Measurements from ENCODE around the gene OLFML2B. TPM values are rescaled to one million over a fixed set of nuclear protein-coding genes. Genes with fewer than 3 reads are reported as not detected.

Gene OLFML2B
- total and polyA plus RNA-seq, 5 donors from 2014 or later, result 0.15 TPM; not detected in 4

- no peak for ATAC-seq (ENCODE audit: low read depth in 2 of 2)
- Mint-ChIP-seq H3K27ac (no peak overlapping the region), H3K9me3 (peaks cover 0 to 8% (median 1%) of the 10 kb centered on the region in 7 donors), H3K27me3 (no peaks in the 10 kb centered on the region), H3K4me3 (no peak overlapping the region), H3K36me3 (peaks cover 6% of the 10 kb centered on the region), H3K4me1 (no peaks in the 10 kb centered on the region)
- no peaks in the 10 kb centered on the region for H3K27me3 ChIP-seq (ENCODE audit: control insufficient read depth, insufficient read depth, low read length)
- H3K4me1 ChIP-seq (ENCODE audit: control insufficient read depth, insufficient read depth, low read length, poor library complexity, severe bottlenecking), result no peaks in the 10 kb centered on the region
- no peak overlapping the region for H3K27ac ChIP-seq (ENCODE audit: insufficient read depth, low read length, poor library complexity, severe bottlenecking)
- no peaks in the 10 kb centered on the region for H3K9me3 ChIP-seq (ENCODE audit: control insufficient read depth in 2 of 2, low read length in 2 of 2)
- DNase-seq, result no peak
- no peak overlapping the region for H3K4me3 ChIP-seq (ENCODE audit: low read depth, low read length)
- H3K36me3 ChIP-seq (ENCODE audit: control insufficient read depth, insufficient read depth, low read length), result no peaks in the 10 kb centered on the region
Observed at GRCh38 chr1:161985301-161985822, 38.3 kb downstream of the OLFML2B start.

DNA sequence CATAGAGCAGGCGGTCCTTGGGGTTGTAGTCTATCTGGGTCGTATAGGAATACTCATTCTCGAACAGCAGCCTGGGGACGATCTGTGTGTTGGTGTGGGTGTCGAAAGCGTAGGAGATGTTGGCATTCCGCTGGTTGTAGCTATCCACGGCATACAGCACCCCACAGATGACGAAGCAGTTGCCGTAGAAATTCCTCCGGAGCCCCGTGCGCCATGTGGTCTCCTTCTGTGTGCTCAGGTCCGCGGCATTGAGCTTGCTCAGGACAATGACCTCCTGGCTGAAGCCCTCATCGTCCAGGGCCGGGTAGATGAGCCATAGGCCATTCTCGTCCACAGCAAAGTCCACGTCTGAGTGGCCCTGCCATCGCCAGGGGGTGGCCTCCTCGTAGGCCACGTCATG, 39.9 kb downstream of the OLFML2B start:
- DNase-seq, result no peak
- Mint-ChIP-seq H3K27me3 (peaks cover 5% of the 10 kb centered on the region), H3K4me3 (no peak overlapping the region), H3K36me3 (peaks cover 3% of the 10 kb centered on the region), H3K4me1 (no peaks in the 10 kb centered on the region), H3K9me3 (peaks cover 0 to 7% (median 1%) of the 10 kb centered on the region in 7 donors), H3K27ac (no peak overlapping the region)
- Histone ChIP-seq H3K4me1 (ENCODE audit: control insufficient read depth, insufficient read depth, low read length, poor library complexity, severe bottlenecking) (no peaks in the 10 kb centered on the region), H3K9me3 (ENCODE audit: control insufficient read depth in 2 of 2, low read length in 2 of 2) (no peaks in the 10 kb centered on the region), H3K4me3 (ENCODE audit: low read depth, low read length) (no peak overlapping the region), H3K36me3 (ENCODE audit: control insufficient read depth, insufficient read depth, low read length) (no peaks in the 10 kb centered on the region), H3K27me3 (ENCODE audit: control insufficient read depth, insufficient read depth, low read length) (no peaks in the 10 kb centered on the region), H3K27ac (ENCODE audit: insufficient read depth, low read length, poor library complexity, severe bottlenecking) (no peak overlapping the region)
- no peak for ATAC-seq (ENCODE audit: low read depth in 2 of 2)

- ATAC-seq (ENCODE audit: low read depth in 2 of 2), result no peak
- Histone ChIP-seq H3K27ac (ENCODE audit: insufficient read depth, low read length, poor library complexity, severe bottlenecking) (no peak overlapping the region), H3K4me3 (ENCODE audit: low read depth, low read length) (no peak overlapping the region), H3K4me1 (ENCODE audit: control insufficient read depth, insufficient read depth, low read length, poor library complexity, severe bottlenecking) (no peaks in the 10 kb centered on the region), H3K27me3 (ENCODE audit: control insufficient read depth, insufficient read depth, low read length) (no peaks in the 10 kb centered on the region), H3K36me3 (ENCODE audit: control insufficient read depth, insufficient read depth, low read length) (no peaks in the 10 kb centered on the region), H3K9me3 (ENCODE audit: control insufficient read depth in 2 of 2, low read length in 2 of 2) (no peaks in the 10 kb centered on the region)
- peaks cover 5% of the 10 kb centered on the region for H3K27me3 Mint-ChIP-seq
- peaks cover 0 to 7% (median 1%) of the 10 kb centered on the region in 7 donors for H3K9me3 Mint-ChIP-seq
- H3K27ac Mint-ChIP-seq, result no peak overlapping the region
- peaks cover 3% of the 10 kb centered on the region for H3K36me3 Mint-ChIP-seq
- no peaks in the 10 kb centered on the region for H3K4me1 Mint-ChIP-seq
- H3K4me3 Mint-ChIP-seq, result no peak overlapping the region
- DNase-seq, result no peak
Observed at GRCh38 chr1:161982917-161983316, 40.8 kb downstream of the OLFML2B start.

- Mint-ChIP-seq H3K27ac (no peak overlapping the region), H3K9me3 (peaks cover 0 to 5% (median 1%) of the 10 kb centered on the region in 7 donors), H3K4me1 (no peaks in the 10 kb centered on the region), H3K36me3 (peaks cover 3% of the 10 kb centered on the region), H3K27me3 (peaks cover 5% of the 10 kb centered on the region), H3K4me3 (no peak overlapping the region)
- Histone ChIP-seq H3K36me3 (ENCODE audit: control insufficient read depth, insufficient read depth, low read length) (no peaks in the 10 kb centered on the region), H3K27ac (ENCODE audit: insufficient read depth, low read length, poor library complexity, severe bottlenecking) (no peak overlapping the region), H3K4me1 (ENCODE audit: control insufficient read depth, insufficient read depth, low read length, poor library complexity, severe bottlenecking) (no peaks in the 10 kb centered on the region), H3K9me3 (ENCODE audit: control insufficient read depth in 2 of 2, low read length in 2 of 2) (no peaks in the 10 kb centered on the region), H3K27me3 (ENCODE audit: control insufficient read depth, insufficient read depth, low read length) (no peaks in the 10 kb centered on the region), H3K4me3 (ENCODE audit: low read depth, low read length) (no peak overlapping the region)
- DNase-seq (no peak), ATAC-seq (ENCODE audit: low read depth in 2 of 2) (no peak)
Observed at GRCh38 chr1:161982507-161982895, 41.2 kb downstream of the OLFML2B start.

- Mint-ChIP-seq H3K27me3 (peaks cover 5% of the 10 kb centered on the region), H3K4me1 (no peaks in the 10 kb centered on the region), H3K36me3 (no peaks in the 10 kb centered on the region), H3K9me3 (peaks cover 0 to 1% (median 0%) of the 10 kb centered on the region in 7 donors), H3K4me3 (no peak overlapping the region), H3K27ac (no peak overlapping the region)
- DNase-seq, result no peak
- H3K27ac ChIP-seq (ENCODE audit: insufficient read depth, low read length, poor library complexity, severe bottlenecking), result no peak overlapping the region
- no peak overlapping the region for H3K4me3 ChIP-seq (ENCODE audit: low read depth, low read length)
- H3K4me1 ChIP-seq (ENCODE audit: control insufficient read depth, insufficient read depth, low read length, poor library complexity, severe bottlenecking), result no peaks in the 10 kb centered on the region
- H3K36me3 ChIP-seq (ENCODE audit: control insufficient read depth, insufficient read depth, low read length), result no peaks in the 10 kb centered on the region
- no peaks in the 10 kb centered on the region for H3K9me3 ChIP-seq (ENCODE audit: control insufficient read depth in 2 of 2, low read length in 2 of 2)
- H3K27me3 ChIP-seq (ENCODE audit: control insufficient read depth, insufficient read depth, low read length), result no peaks in the 10 kb centered on the region
- no peak for ATAC-seq (ENCODE audit: low read depth in 2 of 2)
Observed at GRCh38 chr1:161981735-161982506, 41.7 kb downstream of the OLFML2B start.

GRCh38 chr1:161981126-161981525, 42.5 kb downstream of the OLFML2B start:
- no peak for ATAC-seq (ENCODE audit: low read depth in 2 of 2)
- no peaks in the 10 kb centered on the region for H3K36me3 ChIP-seq (ENCODE audit: control insufficient read depth, insufficient read depth, low read length)
- no peak overlapping the region for H3K4me3 ChIP-seq (ENCODE audit: low read depth, low read length)
- no peak for DNase-seq
- no peak overlapping the region for H3K27ac Mint-ChIP-seq
- no peaks in the 10 kb centered on the region for H3K4me1 ChIP-seq (ENCODE audit: control insufficient read depth, insufficient read depth, low read length, poor library complexity, severe bottlenecking)
- no peaks in the 10 kb centered on the region for H3K4me1 Mint-ChIP-seq
- no peaks in the 10 kb centered on the region for H3K27me3 ChIP-seq (ENCODE audit: control insufficient read depth, insufficient read depth, low read length)
- peaks cover 0 to 1% (median 0%) of the 10 kb centered on the region in 7 donors for H3K9me3 Mint-ChIP-seq
- no peak overlapping the region for H3K27ac ChIP-seq (ENCODE audit: insufficient read depth, low read length, poor library complexity, severe bottlenecking)
- no peaks in the 10 kb centered on the region for H3K36me3 Mint-ChIP-seq
- no peaks in the 10 kb centered on the region for H3K9me3 ChIP-seq (ENCODE audit: control insufficient read depth in 2 of 2, low read length in 2 of 2)
- H3K27me3 Mint-ChIP-seq, result peaks cover 5% of the 10 kb centered on the region
- H3K4me3 Mint-ChIP-seq, result no peak overlapping the region

- Histone ChIP-seq H3K4me3 (ENCODE audit: low read depth, low read length) (no peak overlapping the region), H3K27ac (ENCODE audit: insufficient read depth, low read length, poor library complexity, severe bottlenecking) (no peak overlapping the region), H3K4me1 (ENCODE audit: control insufficient read depth, insufficient read depth, low read length, poor library complexity, severe bottlenecking) (no peaks in the 10 kb centered on the region), H3K9me3 (ENCODE audit: control insufficient read depth in 2 of 2, low read length in 2 of 2) (no peaks in the 10 kb centered on the region), H3K27me3 (ENCODE audit: control insufficient read depth, insufficient read depth, low read length) (no peaks in the 10 kb centered on the region), H3K36me3 (ENCODE audit: control insufficient read depth, insufficient read depth, low read length) (no peaks in the 10 kb centered on the region)
- H3K27ac Mint-ChIP-seq, result no peak overlapping the region
- no peaks in the 10 kb centered on the region for H3K36me3 Mint-ChIP-seq
- no peak for DNase-seq
- no peaks in the 10 kb centered on the region for H3K4me1 Mint-ChIP-seq
- H3K27me3 Mint-ChIP-seq, result peaks cover 5% of the 10 kb centered on the region
- ATAC-seq (ENCODE audit: low read depth in 2 of 2), result no peak
- peaks cover 0 to 1% (median 0%) of the 10 kb centered on the region in 7 donors for H3K9me3 Mint-ChIP-seq
- H3K4me3 Mint-ChIP-seq, result no peak overlapping the region
Observed at GRCh38 chr1:161978011-161978790, 45.5 kb downstream of the OLFML2B start.

Measured in CD4-positive, CD25-positive, alpha-beta regulatory T cell (primary cell).